AG10803 (cell line): ENCODE results near the gene FMNL2.

Experiments used
- DNase-seq: peaks from one replicate; pipeline ENCODE4 v3.0.0; 2010; ENCODE audit warnings: low read depth
- H3K4me3 ChIP-seq: 2 replicates; pipeline ENCODE4 v1.5.1; 2011; ENCODE audit warnings: mild to moderate bottlenecking, low read length, control low read depth
- TF ChIP-seq, protein P1 (sequence below): conservative IDR thresholded peaks from 2 replicates; pipeline ENCODE4 v1.5.1; 2011; ENCODE audit warnings: mild to moderate bottlenecking, low read length, control low read depth, inconsistent platforms

FMNL2 gene

GRCh38 chr2:152460567-152460966, 125.6 kb downstream of the FMNL2 start:
- H3K4me3 ChIP-seq, result no peak overlapping the region
- no peak for DNase-seq
- TF ChIP-seq, protein P1, sequence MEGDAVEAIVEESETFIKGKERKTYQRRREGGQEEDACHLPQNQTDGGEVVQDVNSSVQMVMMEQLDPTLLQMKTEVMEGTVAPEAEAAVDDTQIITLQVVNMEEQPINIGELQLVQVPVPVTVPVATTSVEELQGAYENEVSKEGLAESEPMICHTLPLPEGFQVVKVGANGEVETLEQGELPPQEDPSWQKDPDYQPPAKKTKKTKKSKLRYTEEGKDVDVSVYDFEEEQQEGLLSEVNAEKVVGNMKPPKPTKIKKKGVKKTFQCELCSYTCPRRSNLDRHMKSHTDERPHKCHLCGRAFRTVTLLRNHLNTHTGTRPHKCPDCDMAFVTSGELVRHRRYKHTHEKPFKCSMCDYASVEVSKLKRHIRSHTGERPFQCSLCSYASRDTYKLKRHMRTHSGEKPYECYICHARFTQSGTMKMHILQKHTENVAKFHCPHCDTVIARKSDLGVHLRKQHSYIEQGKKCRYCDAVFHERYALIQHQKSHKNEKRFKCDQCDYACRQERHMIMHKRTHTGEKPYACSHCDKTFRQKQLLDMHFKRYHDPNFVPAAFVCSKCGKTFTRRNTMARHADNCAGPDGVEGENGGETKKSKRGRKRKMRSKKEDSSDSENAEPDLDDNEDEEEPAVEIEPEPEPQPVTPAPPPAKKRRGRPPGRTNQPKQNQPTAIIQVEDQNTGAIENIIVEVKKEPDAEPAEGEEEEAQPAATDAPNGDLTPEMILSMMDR, result no peak

DNA sequence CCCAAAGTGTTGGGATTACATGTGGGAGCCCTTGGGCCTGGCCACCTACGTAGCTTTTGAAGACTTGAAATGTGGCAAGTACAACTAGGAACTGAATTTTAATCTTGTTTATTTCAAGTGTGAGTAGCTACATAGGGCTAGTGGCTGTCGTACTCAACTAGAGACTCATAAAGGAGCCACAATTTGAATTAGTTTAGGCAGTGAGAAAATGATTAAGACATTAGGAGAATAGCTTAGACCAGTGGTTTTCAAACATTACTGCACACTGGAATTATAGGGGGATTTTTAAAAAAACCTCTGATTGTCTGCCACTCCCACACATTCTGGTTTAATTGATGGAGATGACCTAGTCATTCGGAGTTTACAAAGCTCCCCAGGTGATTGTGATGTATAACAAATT, 127.1 kb downstream of the FMNL2 start:
- TF ChIP-seq, protein P1, result no peak
- no peak for DNase-seq
- no peak overlapping the region for H3K4me3 ChIP-seq

DNA sequence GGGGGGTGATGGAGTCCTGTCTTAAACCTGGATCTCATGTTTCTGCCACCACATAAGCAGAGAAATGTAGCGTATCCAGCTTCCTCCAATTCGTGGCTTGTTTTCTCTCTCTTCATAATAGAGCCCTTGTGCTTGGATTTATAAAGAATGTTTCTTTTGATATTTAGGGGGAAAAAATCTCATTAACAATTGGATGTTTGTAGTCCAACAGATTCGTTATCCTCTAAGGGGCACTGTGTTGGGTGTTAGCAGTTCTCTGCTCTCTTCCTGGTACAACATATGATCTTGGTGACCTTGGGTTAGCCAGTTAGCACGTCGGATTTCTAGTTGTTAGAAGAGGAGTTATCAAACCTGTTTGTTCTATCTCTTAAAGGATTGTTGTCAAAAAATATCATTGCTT, 127.8 kb downstream of the FMNL2 start:
- H3K4me3 ChIP-seq, result no peak overlapping the region
- no peak for DNase-seq
- TF ChIP-seq, protein P1, result no peak

GRCh38 chr2:152464851-152465470, 130.0 kb downstream of the FMNL2 start:
- TF ChIP-seq, protein P1, result no peak
- DNase-seq, result no peak
- H3K4me3 ChIP-seq, result no peak overlapping the region

- TF ChIP-seq, protein P1, result no peak
- no peak for DNase-seq
- H3K4me3 ChIP-seq, result no peak overlapping the region
Observed at GRCh38 chr2:152465541-152465940, 130.6 kb downstream of the FMNL2 start.

GRCh38 chr2:152466041-152466440, 131.1 kb downstream of the FMNL2 start:
- no peak for DNase-seq

More at GRCh38 chr2:152466041-152466440, 131.1 kb downstream of the FMNL2 start:
- TF ChIP-seq, protein P1, result no peak
- no peak overlapping the region for H3K4me3 ChIP-seq
